ENCODE results near the gene ARL2BP. TPM values are rescaled to one million over a fixed set of nuclear protein-coding genes. Genes with fewer than 3 reads are reported as not detected.

ARL2BP gene
- total and polyA plus RNA-seq, 2 of the 13 experiments (the other 11 are each of a cell fraction or from before 2014, with no cell fraction given): 64.3 to 67.6 TPM

DNA sequence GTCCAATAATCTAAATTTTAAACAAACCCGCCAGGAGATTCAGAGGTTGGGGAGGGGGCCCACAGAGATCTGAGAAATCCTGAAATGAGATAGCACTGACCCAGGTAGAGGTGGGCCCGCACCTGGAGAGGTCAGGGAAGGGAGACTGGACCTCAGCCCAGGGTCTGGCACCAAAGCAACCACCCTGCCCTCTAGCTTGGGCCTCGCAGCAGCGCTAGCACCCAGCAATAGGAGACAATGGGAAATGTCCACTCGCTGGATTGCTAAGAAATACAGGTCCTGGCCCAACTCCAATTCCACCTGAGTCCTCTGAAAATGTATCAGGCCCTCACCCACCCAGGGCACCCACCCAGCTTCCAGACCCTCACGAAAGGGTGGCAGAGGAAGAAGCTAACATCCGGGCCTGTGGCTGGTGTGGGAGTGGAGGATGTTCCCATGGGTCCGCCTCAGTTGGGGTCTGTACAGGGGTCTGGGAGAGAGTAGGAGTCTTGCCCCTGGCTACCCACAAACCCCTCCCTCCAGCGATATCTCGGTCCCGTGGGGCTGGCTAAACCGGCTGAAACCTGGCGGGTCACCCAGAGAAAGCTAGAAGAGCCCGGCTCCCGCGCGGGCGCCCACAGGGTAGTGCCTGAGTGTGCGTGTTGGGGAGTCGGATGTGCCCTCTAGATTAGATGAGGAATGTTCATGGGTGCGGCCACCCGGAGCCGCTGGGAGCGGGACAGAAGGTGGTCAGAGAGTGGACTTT, 38.3 kb downstream of the ARL2BP start (continued):
- TF ChIP-seq, protein P1, sequence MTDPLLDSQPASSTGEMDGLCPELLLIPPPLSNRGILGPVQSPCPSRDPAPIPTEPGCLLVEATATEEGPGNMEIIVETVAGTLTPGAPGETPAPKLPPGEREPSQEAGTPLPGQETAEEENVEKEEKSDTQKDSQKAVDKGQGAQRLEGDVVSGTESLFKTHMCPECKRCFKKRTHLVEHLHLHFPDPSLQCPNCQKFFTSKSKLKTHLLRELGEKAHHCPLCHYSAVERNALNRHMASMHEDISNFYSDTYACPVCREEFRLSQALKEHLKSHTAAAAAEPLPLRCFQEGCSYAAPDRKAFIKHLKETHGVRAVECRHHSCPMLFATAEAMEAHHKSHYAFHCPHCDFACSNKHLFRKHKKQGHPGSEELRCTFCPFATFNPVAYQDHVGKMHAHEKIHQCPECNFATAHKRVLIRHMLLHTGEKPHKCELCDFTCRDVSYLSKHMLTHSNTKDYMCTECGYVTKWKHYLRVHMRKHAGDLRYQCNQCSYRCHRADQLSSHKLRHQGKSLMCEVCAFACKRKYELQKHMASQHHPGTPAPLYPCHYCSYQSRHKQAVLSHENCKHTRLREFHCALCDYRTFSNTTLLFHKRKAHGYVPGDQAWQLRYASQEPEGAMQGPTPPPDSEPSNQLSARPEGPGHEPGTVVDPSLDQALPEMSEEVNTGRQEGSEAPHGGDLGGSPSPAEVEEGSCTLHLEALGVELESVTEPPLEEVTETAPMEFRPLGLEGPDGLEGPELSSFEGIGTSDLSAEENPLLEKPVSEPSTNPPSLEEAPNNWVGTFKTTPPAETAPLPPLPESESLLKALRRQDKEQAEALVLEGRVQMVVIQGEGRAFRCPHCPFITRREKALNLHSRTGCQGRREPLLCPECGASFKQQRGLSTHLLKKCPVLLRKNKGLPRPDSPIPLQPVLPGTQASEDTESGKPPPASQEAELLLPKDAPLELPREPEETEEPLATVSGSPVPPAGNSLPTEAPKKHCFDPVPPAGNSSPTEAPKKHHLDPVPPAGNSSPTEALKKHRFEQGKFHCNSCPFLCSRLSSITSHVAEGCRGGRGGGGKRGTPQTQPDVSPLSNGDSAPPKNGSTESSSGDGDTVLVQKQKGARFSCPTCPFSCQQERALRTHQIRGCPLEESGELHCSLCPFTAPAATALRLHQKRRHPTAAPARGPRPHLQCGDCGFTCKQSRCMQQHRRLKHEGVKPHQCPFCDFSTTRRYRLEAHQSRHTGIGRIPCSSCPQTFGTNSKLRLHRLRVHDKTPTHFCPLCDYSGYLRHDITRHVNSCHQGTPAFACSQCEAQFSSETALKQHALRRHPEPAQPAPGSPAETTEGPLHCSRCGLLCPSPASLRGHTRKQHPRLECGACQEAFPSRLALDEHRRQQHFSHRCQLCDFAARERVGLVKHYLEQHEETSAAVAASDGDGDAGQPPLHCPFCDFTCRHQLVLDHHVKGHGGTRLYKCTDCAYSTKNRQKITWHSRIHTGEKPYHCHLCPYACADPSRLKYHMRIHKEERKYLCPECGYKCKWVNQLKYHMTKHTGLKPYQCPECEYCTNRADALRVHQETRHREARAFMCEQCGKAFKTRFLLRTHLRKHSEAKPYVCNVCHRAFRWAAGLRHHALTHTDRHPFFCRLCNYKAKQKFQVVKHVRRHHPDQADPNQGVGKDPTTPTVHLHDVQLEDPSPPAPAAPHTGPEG (CRISPR knock-in tag; IDR thresholded peaks at IDR 0.05): peak; percentile 60; the same call in 1 of the 2 replicates
- TF ChIP-seq NFIB (CRISPR knock-in tag; IDR thresholded peaks at IDR 0.05; ENCODE audit: borderline replicate concordance): no peak
- no peak for TF ChIP-seq ZNF451 (CRISPR knock-in tag; IDR thresholded peaks at IDR 0.05)
- TF ChIP-seq, protein P2, sequence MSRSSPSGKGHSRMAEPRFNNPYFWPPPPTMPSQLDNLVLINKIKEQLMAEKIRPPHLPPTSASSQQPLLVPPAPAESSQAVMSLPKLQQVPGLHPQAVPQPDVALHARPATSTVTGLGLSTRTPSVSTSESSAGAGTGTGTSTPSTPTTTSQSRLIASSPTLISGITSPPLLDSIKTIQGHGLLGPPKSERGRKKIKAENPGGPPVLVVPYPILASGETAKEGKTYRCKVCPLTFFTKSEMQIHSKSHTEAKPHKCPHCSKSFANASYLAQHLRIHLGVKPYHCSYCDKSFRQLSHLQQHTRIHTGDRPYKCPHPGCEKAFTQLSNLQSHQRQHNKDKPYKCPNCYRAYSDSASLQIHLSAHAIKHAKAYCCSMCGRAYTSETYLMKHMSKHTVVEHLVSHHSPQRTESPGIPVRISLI (CRISPR knock-in tag; IDR thresholded peaks at IDR 0.05; ENCODE audit: borderline replicate concordance): no peak
- no peak for TF ChIP-seq ZNF282 (IDR thresholded peaks at IDR 0.05; ENCODE audit: partially characterized antibody)
- peak; percentile 10; the same call in 1 of the 2 replicates for TF ChIP-seq ZC3H13 (CRISPR knock-in tag; IDR thresholded peaks at IDR 0.05)
- TF ChIP-seq NFE2L2 (IDR thresholded peaks at IDR 0.05; ENCODE audit: low read length): no peak
- TF ChIP-seq, protein P3, sequence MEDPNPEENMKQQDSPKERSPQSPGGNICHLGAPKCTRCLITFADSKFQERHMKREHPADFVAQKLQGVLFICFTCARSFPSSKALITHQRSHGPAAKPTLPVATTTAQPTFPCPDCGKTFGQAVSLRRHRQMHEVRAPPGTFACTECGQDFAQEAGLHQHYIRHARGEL (CRISPR knock-in tag; IDR thresholded peaks at IDR 0.05): no peak
- no peak for TF ChIP-seq GABPB1 (CRISPR knock-in tag; IDR thresholded peaks at IDR 0.05)
- no peak; the same call in 1 of the 2 replicates for TF ChIP-seq SMAD3 (CRISPR knock-in tag; IDR thresholded peaks at IDR 0.05)
- peak; percentile 37; the same call in 1 of the 2 replicates for TF ChIP-seq ZSCAN12 (CRISPR knock-in tag; IDR thresholded peaks at IDR 0.05)
- TF ChIP-seq ZNF160 (CRISPR knock-in tag; IDR thresholded peaks at IDR 0.05): no peak
- no peak for TF ChIP-seq ZNF660 (CRISPR knock-in tag; IDR thresholded peaks at IDR 0.05; ENCODE audit: borderline replicate concordance, low read depth)
- no peak for TF ChIP-seq HMG20B (CRISPR knock-in tag; conservative IDR thresholded peaks at IDR 0.05)
- TF ChIP-seq ZNF720 (CRISPR knock-in tag; IDR thresholded peaks at IDR 0.05): no peak
- TF ChIP-seq, protein P4, sequence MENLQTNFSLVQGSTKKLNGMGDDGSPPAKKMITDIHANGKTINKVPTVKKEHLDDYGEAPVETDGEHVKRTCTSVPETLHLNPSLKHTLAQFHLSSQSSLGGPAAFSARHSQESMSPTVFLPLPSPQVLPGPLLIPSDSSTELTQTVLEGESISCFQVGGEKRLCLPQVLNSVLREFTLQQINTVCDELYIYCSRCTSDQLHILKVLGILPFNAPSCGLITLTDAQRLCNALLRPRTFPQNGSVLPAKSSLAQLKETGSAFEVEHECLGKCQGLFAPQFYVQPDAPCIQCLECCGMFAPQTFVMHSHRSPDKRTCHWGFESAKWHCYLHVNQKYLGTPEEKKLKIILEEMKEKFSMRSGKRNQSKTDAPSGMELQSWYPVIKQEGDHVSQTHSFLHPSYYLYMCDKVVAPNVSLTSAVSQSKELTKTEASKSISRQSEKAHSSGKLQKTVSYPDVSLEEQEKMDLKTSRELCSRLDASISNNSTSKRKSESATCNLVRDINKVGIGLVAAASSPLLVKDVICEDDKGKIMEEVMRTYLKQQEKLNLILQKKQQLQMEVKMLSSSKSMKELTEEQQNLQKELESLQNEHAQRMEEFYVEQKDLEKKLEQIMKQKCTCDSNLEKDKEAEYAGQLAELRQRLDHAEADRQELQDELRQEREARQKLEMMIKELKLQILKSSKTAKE (CRISPR knock-in tag; IDR thresholded peaks at IDR 0.05; ENCODE audit: borderline replicate concordance): no peak
- no peak for TF ChIP-seq ZNF644 (CRISPR knock-in tag; IDR thresholded peaks at IDR 0.05; ENCODE audit: low read depth)
- no peak for TF ChIP-seq SP140L (CRISPR knock-in tag; IDR thresholded peaks at IDR 0.05; ENCODE audit: borderline replicate concordance)
- TF ChIP-seq, protein P5, sequence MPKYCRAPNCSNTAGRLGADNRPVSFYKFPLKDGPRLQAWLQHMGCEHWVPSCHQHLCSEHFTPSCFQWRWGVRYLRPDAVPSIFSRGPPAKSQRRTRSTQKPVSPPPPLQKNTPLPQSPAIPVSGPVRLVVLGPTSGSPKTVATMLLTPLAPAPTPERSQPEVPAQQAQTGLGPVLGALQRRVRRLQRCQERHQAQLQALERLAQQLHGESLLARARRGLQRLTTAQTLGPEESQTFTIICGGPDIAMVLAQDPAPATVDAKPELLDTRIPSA (CRISPR knock-in tag; IDR thresholded peaks at IDR 0.05; ENCODE audit: borderline replicate concordance): no peak
- no peak for TF ChIP-seq ZNF652 (CRISPR knock-in tag; IDR thresholded peaks at IDR 0.05; ENCODE audit: borderline replicate concordance, low read depth)
